ENCODE data around the gene SIPA1L2.

DNA sequence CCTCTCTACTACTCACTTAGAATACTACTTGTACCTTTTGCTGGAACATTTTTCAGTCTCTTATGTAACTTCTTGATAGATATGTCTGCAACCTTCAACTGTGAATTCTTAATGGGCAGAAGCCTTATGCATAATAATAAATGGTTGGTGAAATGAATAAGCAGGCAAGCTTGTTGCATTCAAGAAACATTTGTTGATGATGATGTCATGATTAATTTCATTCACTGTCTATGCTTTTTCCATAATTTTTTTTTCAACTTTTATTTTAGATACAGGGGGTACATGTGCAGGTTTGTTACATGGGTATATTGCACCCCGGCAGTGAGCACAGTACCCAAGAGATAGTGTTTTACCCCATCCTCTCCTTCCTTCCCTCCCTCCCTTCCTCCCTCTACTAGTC lies 48.0 kb downstream of the SIPA1L2 start:
- TF ChIP-seq POLR2A (IDR thresholded peaks at IDR 0.05; ENCODE audit: low read depth, low read length) = no peak
- TF ChIP-seq, protein P1, sequence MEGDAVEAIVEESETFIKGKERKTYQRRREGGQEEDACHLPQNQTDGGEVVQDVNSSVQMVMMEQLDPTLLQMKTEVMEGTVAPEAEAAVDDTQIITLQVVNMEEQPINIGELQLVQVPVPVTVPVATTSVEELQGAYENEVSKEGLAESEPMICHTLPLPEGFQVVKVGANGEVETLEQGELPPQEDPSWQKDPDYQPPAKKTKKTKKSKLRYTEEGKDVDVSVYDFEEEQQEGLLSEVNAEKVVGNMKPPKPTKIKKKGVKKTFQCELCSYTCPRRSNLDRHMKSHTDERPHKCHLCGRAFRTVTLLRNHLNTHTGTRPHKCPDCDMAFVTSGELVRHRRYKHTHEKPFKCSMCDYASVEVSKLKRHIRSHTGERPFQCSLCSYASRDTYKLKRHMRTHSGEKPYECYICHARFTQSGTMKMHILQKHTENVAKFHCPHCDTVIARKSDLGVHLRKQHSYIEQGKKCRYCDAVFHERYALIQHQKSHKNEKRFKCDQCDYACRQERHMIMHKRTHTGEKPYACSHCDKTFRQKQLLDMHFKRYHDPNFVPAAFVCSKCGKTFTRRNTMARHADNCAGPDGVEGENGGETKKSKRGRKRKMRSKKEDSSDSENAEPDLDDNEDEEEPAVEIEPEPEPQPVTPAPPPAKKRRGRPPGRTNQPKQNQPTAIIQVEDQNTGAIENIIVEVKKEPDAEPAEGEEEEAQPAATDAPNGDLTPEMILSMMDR (conservative IDR thresholded peaks at IDR 0.05; ENCODE audit: low read depth, low read length) = no peak
- TF ChIP-seq, protein P2, sequence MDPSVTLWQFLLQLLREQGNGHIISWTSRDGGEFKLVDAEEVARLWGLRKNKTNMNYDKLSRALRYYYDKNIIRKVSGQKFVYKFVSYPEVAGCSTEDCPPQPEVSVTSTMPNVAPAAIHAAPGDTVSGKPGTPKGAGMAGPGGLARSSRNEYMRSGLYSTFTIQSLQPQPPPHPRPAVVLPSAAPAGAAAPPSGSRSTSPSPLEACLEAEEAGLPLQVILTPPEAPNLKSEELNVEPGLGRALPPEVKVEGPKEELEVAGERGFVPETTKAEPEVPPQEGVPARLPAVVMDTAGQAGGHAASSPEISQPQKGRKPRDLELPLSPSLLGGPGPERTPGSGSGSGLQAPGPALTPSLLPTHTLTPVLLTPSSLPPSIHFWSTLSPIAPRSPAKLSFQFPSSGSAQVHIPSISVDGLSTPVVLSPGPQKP (IDR thresholded peaks at IDR 0.05; ENCODE audit: borderline replicate concordance, low read depth, low read length) = no peak

Data from IMR-90 (cell line).